Measurements from ENCODE around the gene BRPF1.

The BRPF1 gene

GRCh38 chr3:9791790-9792404 is 60.4 kb downstream of the BRPF1 start:
- DNase-seq = no peak

- DNase-seq = peak; percentile 96
Observed at GRCh38 chr3:9792405-9793160, 61.0 kb downstream of the BRPF1 start, which contains the start of the genes ARPC4 and TADA3. Gene ARPC4 (plus strand): TSS chr3:9793082. CDS start chr3:9793122, 40 bp downstream. Gene TADA3 (minus strand): TSS chr3:9792473. CDS start chr3:9791466, 1,007 bp downstream.

- peak; percentile 71 for DNase-seq
Observed at GRCh38 chr3:9793161-9793781, 61.7 kb downstream of the BRPF1 start.

- no peak for DNase-seq
Observed at GRCh38 chr3:9794400-9794799, 62.9 kb downstream of the BRPF1 start.

- peak; percentile 78 for DNase-seq
Observed at GRCh38 chr3:9795207-9795606, 63.7 kb downstream of the BRPF1 start.

GRCh38 chr3:9797196-9797945 is 65.8 kb downstream of the BRPF1 start:
- DNase-seq = no peak
